Mesenchymal stem cell (in vitro differentiated cells and primary cell): Measurements from ENCODE around the gene PAFAH1B2.

Experiments used
- DNase-seq: peaks from one replicate; pipeline ENCODE4 v3.0.0-alpha.2; 2013
- H2AFZ ChIP-seq: one replicate; pipeline ENCODE4 v1.6.1; 2013; ENCODE audit warnings: low read depth, mild to moderate bottlenecking, control low read depth, inconsistent platforms, low read length, moderate library complexity
- H2AK5ac ChIP-seq: 2 replicates; pipeline ENCODE4 v1.6.1; 2013; ENCODE audit warnings: low read length, moderate library complexity, mild to moderate bottlenecking, inconsistent platforms; ENCODE audit not compliant: severe bottlenecking
- H2BK120ac ChIP-seq: one replicate; pipeline ENCODE4 v1.6.1; 2013; ENCODE audit warnings: low read depth, mild to moderate bottlenecking, inconsistent platforms, low read length, moderate library complexity
- H2BK12ac ChIP-seq, 2 experiments: one replicate each; pipeline ENCODE4 v1.6.1; 2013; ENCODE audit warnings: inconsistent platforms in 2 of 2, low read length in 2 of 2, mild to moderate bottlenecking in 2 of 2, moderate library complexity in 2 of 2, control low read depth in 1 of 2
- H2BK15ac ChIP-seq: one replicate; pipeline ENCODE4 v1.6.1; 2013; ENCODE audit warnings: mild to moderate bottlenecking, low read depth, inconsistent platforms; ENCODE audit not compliant: poor library complexity, severe bottlenecking
- H2BK5ac ChIP-seq: 2 replicates; pipeline ENCODE4 v1.6.1; 2013; ENCODE audit warnings: low read depth, mild to moderate bottlenecking, low read length, control low read depth, inconsistent platforms; ENCODE audit not compliant: poor library complexity, severe bottlenecking
- H3K14ac ChIP-seq, 2 experiments: one replicate each; pipeline ENCODE4 v1.6.1; 2013; ENCODE audit warnings: inconsistent platforms in 2 of 2, low read length in 2 of 2, control low read depth in 1 of 2, mild to moderate bottlenecking in 1 of 2, moderate library complexity in 1 of 2
- H3K18ac ChIP-seq, 2 experiments: one replicate each; pipeline ENCODE4 v1.6.1; 2013; ENCODE audit warnings: inconsistent platforms in 2 of 2, low read length in 2 of 2, control low read depth in 1 of 2, low read depth in 1 of 2, mild to moderate bottlenecking in 1 of 2
- H3K23ac ChIP-seq, 2 experiments: one replicate each; pipeline ENCODE4 v1.6.1; 2013; ENCODE audit warnings: inconsistent platforms in 2 of 2, low read length in 2 of 2, mild to moderate bottlenecking in 2 of 2, moderate library complexity in 2 of 2, control low read depth in 1 of 2
- H3K27ac ChIP-seq: 2 replicates; pipeline ENCODE4 v1.5.1; 2013; ENCODE audit warnings: mild to moderate bottlenecking, moderate library complexity, low read length, control low read depth, inconsistent platforms; ENCODE audit not compliant: poor library complexity, severe bottlenecking
- H3K27me3 ChIP-seq, 2 experiments: 2 replicates each; pipeline versions ENCODE4 v1.6.1 to v1.7.0; 2013; ENCODE audit warnings: low read length in 2 of 2, mild to moderate bottlenecking in 2 of 2, moderate library complexity in 2 of 2, control low read depth in 1 of 2, inconsistent platforms in 1 of 2; ENCODE audit not compliant: control insufficient read depth in 1 of 2, insufficient read depth in 1 of 2
- H3K36me3 ChIP-seq, 2 experiments: 2 replicates each; pipeline versions ENCODE4 v1.6.1 to v1.7.0; 2013; ENCODE audit warnings: low read length in 2 of 2, control low read depth in 1 of 2, inconsistent platforms in 1 of 2, low read depth in 1 of 2, mild to moderate bottlenecking in 1 of 2; ENCODE audit not compliant: insufficient read depth in 2 of 2, control insufficient read depth in 1 of 2
- H3K4ac ChIP-seq, 2 experiments: one replicate each; pipeline ENCODE4 v1.6.1; 2013; ENCODE audit warnings: inconsistent platforms in 2 of 2, low read length in 2 of 2, mild to moderate bottlenecking in 2 of 2, moderate library complexity in 2 of 2, control low read depth in 1 of 2, low read depth in 1 of 2
- H3K4me1 ChIP-seq: 2 replicates; pipeline ENCODE4 v1.6.1; 2013; ENCODE audit warnings: low read depth, low read length, control low read depth; ENCODE audit not compliant: control insufficient read depth, insufficient read depth
- H3K4me2 ChIP-seq: 2 replicates; pipeline ENCODE4 v1.6.1; 2013; ENCODE audit warnings: low read length, mild to moderate bottlenecking, inconsistent platforms; ENCODE audit not compliant: poor library complexity, severe bottlenecking
- H3K4me3 ChIP-seq, 2 experiments: 2 replicates each; pipeline versions ENCODE4 v1.5.1 to v1.7.0; 2013; ENCODE audit warnings: low read length in 2 of 2, mild to moderate bottlenecking in 2 of 2, control low read depth in 1 of 2, low read depth in 1 of 2; ENCODE audit not compliant: insufficient read depth in 1 of 2
- H3K79me1 ChIP-seq: replicated peaks from 2 replicates; pipeline ENCODE4 v1.6.1; 2013; ENCODE audit warnings: mild to moderate bottlenecking, control low read depth, low read length, inconsistent platforms; ENCODE audit not compliant: poor library complexity, severe bottlenecking
- H3K9ac ChIP-seq: 2 replicates; pipeline ENCODE4 v1.7.0; 2013; ENCODE audit warnings: mild to moderate bottlenecking, low read length, moderate library complexity
- H3K9me3 ChIP-seq: 2 replicates; pipeline ENCODE4 v1.7.0; 2013; ENCODE audit warnings: mild to moderate bottlenecking, low read length; ENCODE audit not compliant: control insufficient read depth
- H4K8ac ChIP-seq: one replicate; pipeline ENCODE4 v1.6.1; 2013; ENCODE audit warnings: inconsistent platforms, mild to moderate bottlenecking, low read length, moderate library complexity
- H4K91ac ChIP-seq: one replicate; pipeline ENCODE4 v1.6.1; 2013; ENCODE audit warnings: mild to moderate bottlenecking, low read length, inconsistent platforms
- WGBS: methylation state at CpG from one replicate; pipeline ENCODE4 v1.1.7; 2013; ENCODE audit warnings: mixed read lengths; 5-methylcytosine and 5-hydroxymethylcytosine counted together

The PAFAH1B2 gene

GRCh38 chr11:117179048-117179999 lies 35.2 kb downstream of the PAFAH1B2 start:
- Histone ChIP-seq H2BK5ac (no peak overlapping the region), H3K4ac (peak overlapping the region in 1 of 2 experiments; percentile 79), H3K14ac (peak overlapping the region in 1 of 2 experiments; percentile 96), H3K4me2 (peak overlapping the region; percentile 81), H3K36me3 (peaks cover 27 to 28% of the 10 kb centered on the region in 2 experiments), H2BK15ac (no peak overlapping the region), H3K9ac (peak overlapping the region; percentile 92), H3K23ac (peak overlapping the region in 1 of 2 experiments; percentile 87), H2BK120ac (no peak overlapping the region), H3K4me3 (peak overlapping the region; percentile 79 to 94), H4K91ac (peak overlapping the region; percentile 70), H2AK5ac (no peak overlapping the region), H2BK12ac (peak overlapping the region in 1 of 2 experiments; percentile 68), H3K27me3 (no peaks in the 10 kb centered on the region), H3K9me3 (no peaks in the 10 kb centered on the region), H3K4me1 (peaks cover 19% of the 10 kb centered on the region), H3K18ac (peak overlapping the region; percentile 64 to 88), H3K27ac (no peak overlapping the region), H4K8ac (peak overlapping the region; percentile 69), H3K79me1 (peaks cover 14% of the 10 kb centered on the region), H2AFZ (peak overlapping the region; percentile 84)
- WGBS = 3% methylated on average over 26 of the region's 39 CpGs
- peak; percentile 60 for DNase-seq

GRCh38 chr11:117180020-117180419 lies 35.9 kb downstream of the PAFAH1B2 start:
- no peak overlapping the region for H3K27ac ChIP-seq
- peaks cover 14% of the 10 kb centered on the region for H3K79me1 ChIP-seq
- H4K8ac ChIP-seq = no peak overlapping the region
- peak overlapping the region in 1 of 2 experiments; percentile 57 for H3K4ac ChIP-seq
- 39% methylated on average over 4 of the region's 4 CpGs for WGBS
- H2AK5ac ChIP-seq = peak overlapping the region; percentile 46
- H3K36me3 ChIP-seq = peaks cover 28 to 30% of the 10 kb centered on the region in 2 experiments
- no peak overlapping the region for H4K91ac ChIP-seq
- H2AFZ ChIP-seq = no peak overlapping the region
- peak overlapping the region; percentile 4 for H2BK5ac ChIP-seq
- peak; percentile 48 for DNase-seq
- H2BK120ac ChIP-seq = no peak overlapping the region
- H3K23ac ChIP-seq = no peak overlapping the region
- H3K18ac ChIP-seq = peak overlapping the region in 1 of 2 experiments; percentile 49
- peak overlapping the region; percentile 21 to 43 for H2BK12ac ChIP-seq
- no peak overlapping the region for H3K14ac ChIP-seq
- peaks cover 19% of the 10 kb centered on the region for H3K4me1 ChIP-seq
- no peaks in the 10 kb centered on the region for H3K27me3 ChIP-seq
- peak overlapping the region; percentile 92 for H3K9ac ChIP-seq
- no peaks in the 10 kb centered on the region for H3K9me3 ChIP-seq
- no peak overlapping the region for H2BK15ac ChIP-seq
- H3K4me2 ChIP-seq = peak overlapping the region; percentile 81
- peak overlapping the region in 1 of 2 experiments; percentile 94 for H3K4me3 ChIP-seq

GRCh38 chr11:117180661-117181585 lies 36.8 kb downstream of the PAFAH1B2 start:
- 68% methylated on average over 18 of the region's 22 CpGs for WGBS
- no peak overlapping the region for H2AFZ ChIP-seq
- H3K27me3 ChIP-seq = no peaks in the 10 kb centered on the region
- peak; percentile 61 for DNase-seq
- H2BK5ac ChIP-seq = no peak overlapping the region
- H3K79me1 ChIP-seq = peaks cover 14% of the 10 kb centered on the region
- H3K27ac ChIP-seq = no peak overlapping the region
- peak overlapping the region in 1 of 2 experiments; percentile 37 for H3K18ac ChIP-seq
- peak overlapping the region; percentile 17 to 52 for H3K4ac ChIP-seq
- peaks cover 19% of the 10 kb centered on the region for H3K4me1 ChIP-seq
- no peak overlapping the region for H3K4me3 ChIP-seq
- H4K91ac ChIP-seq = peak overlapping the region; percentile 36
- no peak overlapping the region for H2AK5ac ChIP-seq
- no peak overlapping the region for H3K14ac ChIP-seq
- H4K8ac ChIP-seq = peak overlapping the region; percentile 48
- no peak overlapping the region for H2BK15ac ChIP-seq
- H3K9ac ChIP-seq = peak overlapping the region; percentile 39
- H3K4me2 ChIP-seq = no peak overlapping the region
- H3K23ac ChIP-seq = no peak overlapping the region
- peak overlapping the region in 1 of 2 experiments; percentile 39 for H2BK12ac ChIP-seq
- no peaks in the 10 kb centered on the region for H3K9me3 ChIP-seq
- no peak overlapping the region for H2BK120ac ChIP-seq
- peaks cover 33 to 34% of the 10 kb centered on the region in 2 experiments for H3K36me3 ChIP-seq
